ENCODE measurements around the gene SLC13A2.

DNA sequence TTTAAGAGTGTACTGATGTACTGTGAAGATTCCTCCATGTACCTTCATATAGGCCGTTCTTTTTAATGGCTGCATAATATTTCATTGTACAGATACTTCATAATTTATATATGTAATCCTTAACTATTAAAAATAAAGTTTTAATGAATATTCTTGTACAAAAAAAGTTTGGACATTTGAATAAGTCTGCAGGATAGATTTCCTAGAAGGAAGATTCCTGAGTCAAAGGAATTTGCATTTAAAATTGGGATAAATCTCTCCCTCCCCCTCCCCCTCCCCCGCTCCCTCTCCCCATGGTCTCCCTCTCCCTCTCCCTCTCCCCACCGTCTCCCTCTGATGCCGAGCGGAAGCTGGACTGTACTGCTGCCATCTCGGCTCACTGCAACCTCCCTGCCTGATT lies 15.6 kb upstream of the SLC13A2 start:
- TF ChIP-seq CTCF (IDR thresholded peaks at IDR 0.05) (no peak), POLR2A (IDR thresholded peaks at IDR 0.05) (no peak), EP300 (IDR thresholded peaks at IDR 0.05; ENCODE audit: low read depth) (no peak), POLR2AphosphoS5 (IDR thresholded peaks at IDR 0.05) (no peak)
